Testis (tissue), 3 donors: ENCODE data around the gene FBXL17. TPM values are rescaled to one million over a fixed set of nuclear protein-coding genes. Genes with fewer than 3 reads are reported as not detected.

ENCODE experiments used
- DNase-seq: peaks from one replicate; pipeline ENCODE4 v3.0.0-alpha.2; 2019
- H3K27ac ChIP-seq, 2 donors: fragments of 200-600 bp; sonication (generic); one replicate each; pipeline ENCODE4 v1.5.1; 2019
- H3K27me3 ChIP-seq: fragments of 200-600 bp; sonication (generic); one replicate; pipeline ENCODE4 v1.5.1; 2019
- H3K36me3 ChIP-seq: fragments of 200-600 bp; sonication (generic); one replicate; pipeline ENCODE4 v1.5.1; 2017; ENCODE audit warnings: low read depth; ENCODE audit errors: missing control alignments
- H3K4me1 ChIP-seq: fragments of 200-600 bp; sonication (generic); one replicate; pipeline ENCODE4 v1.5.1; 2019
- H3K4me3 ChIP-seq, 2 donors: fragments of 200-600 bp; sonication (generic); one replicate each; pipeline ENCODE4 v1.5.1; 2017 to 2019
- H3K9me3 ChIP-seq: fragments of 200-600 bp; sonication (generic); one replicate; pipeline ENCODE4 v1.5.1; 2017
- POLR2A ChIP-seq: fragments of 450-650 bp; IDR thresholded peaks from one replicate; pipeline ENCODE4 v1.6.1; 2017; ENCODE audit warnings: antibody characterized with exemption, mild to moderate bottlenecking, moderate library complexity
- WGBS, 2 donors: methylation state at CpG; one replicate each; pipeline ENCODE4 v1.1.5; 2018; 5-methylcytosine and 5-hydroxymethylcytosine counted together
- intact Hi-C: fragments of 100-400 bp; cut with DNase I; formaldehyde crosslinking; loops from one replicate; pipeline ENCODE4 v1.15.1; 2023; ENCODE audit warnings: low total_unique reads
- polyA plus RNA-seq: library from polyadenylated mRNA; stranded (reverse); fragments of 350-450 nt; fragmentation: Illumina TruSeq; extraction: RNeasy Lipid Tissue Mini Kit (QIAGEN cat#74804); gene quantifications from one replicate; pipeline ENCODE4 v1.2.3, GENCODE V29; 2014; ENCODE audit warnings: low read depth, low replicate concordance; ENCODE audit not compliant: insufficient read depth
- total RNA-seq, 2 donors: library from RNA; depleted of rRNA; stranded (reverse); fragments of >200 nt; gene quantifications; one replicate each; pipeline ENCODE4 v1.2.3, GENCODE V29; 2016
- TF ChIP-seq, protein P1 (sequence below), 3 experiments: fragments of 450-650 bp in 2 of 3; fragments of 200-600 bp in 1 of 3; sonication (generic) in 1 of 3; IDR thresholded peaks; one replicate each; pipeline ENCODE4 v1.5.1; 2016 to 2019; ENCODE audit warnings: antibody characterized with exemption in 3 of 3, mild to moderate bottlenecking in 2 of 3, moderate library complexity in 1 of 3

FBXL17 gene
- total and polyA plus RNA-seq, 3 donors from 2014 or later: 20.7 to 25.1 (median 22.6) TPM

- TF ChIP-seq, protein P1, sequence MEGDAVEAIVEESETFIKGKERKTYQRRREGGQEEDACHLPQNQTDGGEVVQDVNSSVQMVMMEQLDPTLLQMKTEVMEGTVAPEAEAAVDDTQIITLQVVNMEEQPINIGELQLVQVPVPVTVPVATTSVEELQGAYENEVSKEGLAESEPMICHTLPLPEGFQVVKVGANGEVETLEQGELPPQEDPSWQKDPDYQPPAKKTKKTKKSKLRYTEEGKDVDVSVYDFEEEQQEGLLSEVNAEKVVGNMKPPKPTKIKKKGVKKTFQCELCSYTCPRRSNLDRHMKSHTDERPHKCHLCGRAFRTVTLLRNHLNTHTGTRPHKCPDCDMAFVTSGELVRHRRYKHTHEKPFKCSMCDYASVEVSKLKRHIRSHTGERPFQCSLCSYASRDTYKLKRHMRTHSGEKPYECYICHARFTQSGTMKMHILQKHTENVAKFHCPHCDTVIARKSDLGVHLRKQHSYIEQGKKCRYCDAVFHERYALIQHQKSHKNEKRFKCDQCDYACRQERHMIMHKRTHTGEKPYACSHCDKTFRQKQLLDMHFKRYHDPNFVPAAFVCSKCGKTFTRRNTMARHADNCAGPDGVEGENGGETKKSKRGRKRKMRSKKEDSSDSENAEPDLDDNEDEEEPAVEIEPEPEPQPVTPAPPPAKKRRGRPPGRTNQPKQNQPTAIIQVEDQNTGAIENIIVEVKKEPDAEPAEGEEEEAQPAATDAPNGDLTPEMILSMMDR (IDR thresholded peaks at IDR 0.05): no peak
- TF ChIP-seq POLR2A: no peak
- Histone ChIP-seq H3K27me3 (no peaks in the 10 kb centered on the region), H3K4me1 (peaks cover 3% of the 10 kb centered on the region), H3K9me3 (no peaks in the 10 kb centered on the region), H3K27ac (no peak overlapping the region), H3K4me3 (no peak overlapping the region), H3K36me3 (no peaks in the 10 kb centered on the region)
- DNase-seq: no peak
- intact Hi-C loops: no loop called here
- WGBS, 2 donors: 52 to 54% methylated on average over 3 of the region's 3 CpGs
Measured at GRCh38 chr5:108249785-108250426, 132.0 kb downstream of the FBXL17 start.

- intact Hi-C loops: no loop called here
- no peak overlapping the region for H3K4me3 ChIP-seq
- no peaks in the 10 kb centered on the region for H3K9me3 ChIP-seq
- H3K4me1 ChIP-seq: peaks cover 3% of the 10 kb centered on the region
- no peak for DNase-seq
- no peak overlapping the region for H3K27ac ChIP-seq
- H3K27me3 ChIP-seq: no peaks in the 10 kb centered on the region
- H3K36me3 ChIP-seq: no peaks in the 10 kb centered on the region
- 65 to 85% methylated on average over 7 of the region's 7 CpGs for WGBS, 2 donors
- TF ChIP-seq, protein P1 (IDR thresholded peaks at IDR 0.05): no peak
- TF ChIP-seq POLR2A: no peak
Measured at GRCh38 chr5:108249095-108249784, 132.7 kb downstream of the FBXL17 start.

DNA sequence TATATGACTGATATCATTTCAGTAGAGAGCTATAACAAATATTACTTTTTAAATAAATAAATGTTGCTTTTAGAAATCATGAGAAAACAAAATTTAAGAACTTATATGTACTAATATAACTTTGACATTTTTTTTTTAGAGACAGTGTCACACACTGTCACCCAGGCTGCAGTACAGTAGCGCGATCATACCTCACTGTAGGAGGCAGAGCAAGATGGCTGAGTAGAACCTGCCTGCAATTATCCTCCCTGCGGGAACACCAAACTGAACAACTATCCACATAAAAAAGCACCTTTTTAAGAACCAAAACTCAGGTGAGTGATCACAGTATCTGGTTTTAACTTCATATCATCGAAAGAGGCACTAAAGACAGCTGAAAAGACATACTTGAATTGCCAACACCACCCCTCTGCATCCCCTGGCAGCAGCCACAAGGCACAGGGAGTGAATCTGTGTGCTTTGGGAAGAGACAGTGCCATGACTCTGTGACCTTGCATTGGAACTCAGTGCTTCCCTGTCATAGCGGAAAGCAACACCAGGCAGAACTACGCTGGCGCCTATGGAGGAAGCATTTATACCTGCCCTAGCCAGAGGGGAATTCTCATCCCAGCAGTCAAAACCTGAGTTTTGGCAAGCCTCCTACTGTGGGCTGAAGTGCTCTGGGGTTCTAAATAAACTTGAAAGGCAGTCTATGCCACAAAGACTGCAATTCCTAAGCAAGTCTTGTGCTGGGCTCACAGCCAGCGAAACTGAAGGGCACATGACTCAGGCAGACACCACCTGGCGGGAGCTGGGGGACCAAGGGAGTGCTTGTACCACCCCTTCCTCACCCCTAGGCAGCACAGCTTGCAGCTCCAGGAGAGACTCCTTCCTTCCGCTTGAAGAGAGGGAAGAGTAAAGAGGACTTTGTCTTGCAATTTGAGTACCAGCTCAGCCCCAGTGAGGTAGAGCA, 142.7 kb downstream of the FBXL17 start:
- Histone ChIP-seq H3K4me1 (no peaks in the 10 kb centered on the region), H3K27me3 (no peaks in the 10 kb centered on the region), H3K36me3 (no peaks in the 10 kb centered on the region), H3K9me3 (no peaks in the 10 kb centered on the region), H3K27ac (no peak overlapping the region), H3K4me3 (no peak overlapping the region)
- DNase-seq: no peak
- 82 to 90% methylated on average over 10 of the region's 10 CpGs for WGBS, 2 donors
- TF ChIP-seq, protein P1 (IDR thresholded peaks at IDR 0.05): no peak
- no peak for TF ChIP-seq POLR2A
- intact Hi-C loops: no loop called here

DNA sequence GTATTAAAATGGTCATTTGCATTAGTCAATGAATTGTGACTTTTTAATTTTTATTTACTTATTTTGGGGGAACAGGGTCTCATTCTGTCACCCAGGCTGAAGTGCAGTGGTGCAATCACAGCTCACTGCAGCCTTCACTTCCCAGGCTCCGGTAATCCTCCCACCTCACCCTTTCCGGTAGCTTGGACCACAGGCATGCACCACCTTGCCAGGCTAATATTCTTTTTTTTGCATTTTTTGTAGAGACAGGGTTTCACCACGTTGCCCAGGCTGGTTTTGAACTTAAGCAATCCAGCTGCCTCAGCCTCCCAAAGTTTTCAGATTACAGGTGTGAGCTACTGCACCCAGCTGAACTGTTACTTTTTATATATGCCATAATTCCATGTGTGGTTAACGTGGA, 143.4 kb downstream of the FBXL17 start:
- Histone ChIP-seq H3K36me3 (no peaks in the 10 kb centered on the region), H3K27ac (no peak overlapping the region), H3K4me1 (no peaks in the 10 kb centered on the region), H3K4me3 (no peak overlapping the region), H3K27me3 (no peaks in the 10 kb centered on the region), H3K9me3 (no peaks in the 10 kb centered on the region)
- no peak for TF ChIP-seq POLR2A
- TF ChIP-seq, protein P1 (IDR thresholded peaks at IDR 0.05): no peak
- 86 to 94% methylated on average over 4 of the region's 4 CpGs for WGBS, 2 donors
- DNase-seq: no peak
- intact Hi-C loops: no loop called here
